Left renal cortex interstitium (tissue), 4 donors: ENCODE data around the gene SYT17. TPM values are rescaled to one million over a fixed set of nuclear protein-coding genes. Genes with fewer than 3 reads are reported as not detected.

Experiments
- DNase-seq, 4 donors: peaks; one replicate each; pipeline ENCODE4 v3.0.0-alpha.2; 2013; ENCODE audit warnings: low read depth in 4 of 4, low spot score in 2 of 4, missing footprints in 1 of 4
- polyA plus RNA-seq, 4 donors: library from polyadenylated mRNA; unstranded; fragments of 120-200 nt; gene quantifications; one replicate each; pipeline ENCODE4 v1.2.1, GENCODE V29; 2013; ENCODE audit not compliant: insufficient read length in 4 of 4

SYT17 gene
- polyA plus RNA-seq, 4 donors = 9.4 to 11.7 (median 10.2) TPM

- peak in 1 of 4 donors; percentile 6 for DNase-seq
Observed at GRCh38 chr16:19291475-19291874, 123.4 kb downstream of the SYT17 start.

GRCh38 chr16:19292186-19292585 is 124.1 kb downstream of the SYT17 start:
- DNase-seq = no peak

GRCh38 chr16:19294156-19294649 is 126.2 kb downstream of the SYT17 start:
- peak in 2 of 4 donors; percentile 7 to 11 for DNase-seq

- no peak for DNase-seq
Observed at GRCh38 chr16:19295393-19295792, 127.4 kb downstream of the SYT17 start.

- no peak for DNase-seq
Observed at GRCh38 chr16:19297454-19297853, 129.4 kb downstream of the SYT17 start.

- no peak for DNase-seq
Observed at GRCh38 chr16:19299565-19299964, 131.5 kb downstream of the SYT17 start.

GRCh38 chr16:19301931-19302330 is 133.9 kb downstream of the SYT17 start:
- DNase-seq = no peak

GRCh38 chr16:19304750-19305149 is 136.7 kb downstream of the SYT17 start:
- DNase-seq = no peak

- DNase-seq = no peak
Observed at GRCh38 chr16:19305443-19305842, 137.4 kb downstream of the SYT17 start.

- DNase-seq = no peak
Observed at GRCh38 chr16:19307587-19308241, 139.7 kb downstream of the SYT17 start.

GRCh38 chr16:19308392-19308791 is 140.4 kb downstream of the SYT17 start:
- no peak for DNase-seq

GRCh38 chr16:19309178-19309577 is 141.1 kb downstream of the SYT17 start:
- DNase-seq = no peak

GRCh38 chr16:19314718-19315425 is 146.8 kb downstream of the SYT17 start:
- no peak for DNase-seq

- DNase-seq = no peak
Observed at GRCh38 chr16:19315889-19316433, 147.9 kb downstream of the SYT17 start.

GRCh38 chr16:19316846-19317245 is 148.8 kb downstream of the SYT17 start:
- no peak for DNase-seq

Other genes with a start within 250 kb of the SYT17 start
- gene SMG1, start 241.8 kb upstream of the SYT17 start, polyA plus RNA-seq = 10 to 100 TPM; 39.4 to 80.1 (median 62.9) TPM
- gene TMC7, start 184.3 kb upstream of the SYT17 start, polyA plus RNA-seq = 1 to 10 TPM; 1.7 to 2.2 (median 2.0) TPM
- 10 to 100 TPM; 33.8 to 37.2 (median 35.3) TPM for gene COQ7, start 100.6 kb upstream of the SYT17 start, polyA plus RNA-seq
- 10 to 100 TPM; 16.3 to 19.9 (median 17.9) TPM for gene ITPRIPL2, start 54.3 kb upstream of the SYT17 start, polyA plus RNA-seq
- under 1 TPM in 2 of 4 donors, not detected in 2; 0.16 to 0.24 TPM for gene CLEC19A, start 117.5 kb downstream of the SYT17 start, polyA plus RNA-seq
- under 1 TPM; 0.28 to 0.51 (median 0.32) TPM for gene TMC5, start 249.6 kb downstream of the SYT17 start, polyA plus RNA-seq